Activated gamma-delta T cell treated with Interleukin-2 at 50 U/mL for 16 hours (primary cell): Measurements from ENCODE around the gene TNS1.

Experiments used
- DNase-seq: peaks from one replicate; pipeline ENCODE4 v3.0.0-alpha.2; 2020

The TNS1 gene

GRCh38 chr2:217751952-217752351 lies 250.8 kb downstream of the TNS1 start:
- no peak for DNase-seq

DNA sequence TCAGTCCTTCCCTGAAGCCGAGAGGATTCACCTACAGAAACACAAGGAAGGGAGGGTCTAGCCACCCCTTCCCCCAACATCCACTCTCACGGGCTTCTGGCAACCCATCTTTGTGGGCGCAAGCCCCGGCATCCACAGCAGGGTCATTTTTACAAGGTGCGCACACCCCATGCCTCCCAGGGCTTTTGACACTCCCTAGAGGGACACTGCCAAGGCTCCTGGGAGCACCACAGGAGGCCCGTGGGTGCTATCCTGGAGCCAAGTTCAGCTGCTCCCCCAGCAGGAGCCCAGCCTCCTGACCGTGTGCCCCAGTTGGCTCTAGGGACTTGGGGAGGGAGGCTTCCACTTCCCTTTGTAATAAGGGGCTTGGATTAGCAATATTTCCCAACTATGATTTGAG lies 251.6 kb downstream of the TNS1 start:
- DNase-seq: no peak
